Ishikawa (cell line): Measurements from ENCODE around the gene CD34.

Source experiments
- FOXM1 ChIP-seq: IDR thresholded peaks from 2 replicates; pipeline ENCODE4 v1.6.1; 2012; ENCODE audit warnings: low read depth, borderline replicate concordance
- REST ChIP-seq: IDR thresholded peaks from 2 replicates; pipeline ENCODE4 v1.6.1; 2012; ENCODE audit warnings: low read depth, mild to moderate bottlenecking

- TF ChIP-seq REST (no peak), FOXM1 (no peak)
These were observed 49.0 kb upstream of the CD34 start for GRCh38 chr1:207959910-207960309.
